NCI-H748 treated with DMSO at 0.1 percent for 48 hours (cell line): ENCODE data around the gene DLX3.

Source experiments
- DNase-seq: peaks from one replicate; lab custom pipeline; 2025; lab: John Stamatoyannopoulos, UW

Gene DLX3

DNA sequence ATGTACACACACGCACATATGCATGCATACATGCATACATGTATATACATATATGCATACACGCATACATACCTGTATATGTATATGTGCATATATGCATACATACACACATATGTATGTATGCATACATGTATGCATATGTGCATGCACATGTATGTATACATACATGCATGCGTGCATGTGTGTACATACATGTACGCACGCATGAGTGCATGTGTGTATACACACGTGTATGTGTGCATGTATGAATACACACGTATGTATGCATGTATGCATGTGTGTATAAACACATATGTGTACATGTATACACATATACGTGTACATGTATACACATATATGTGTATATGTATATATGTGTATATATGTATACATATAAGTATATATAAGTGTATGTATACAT is 28.5 kb upstream of the DLX3 start:
- DNase-seq, result no peak

DNA sequence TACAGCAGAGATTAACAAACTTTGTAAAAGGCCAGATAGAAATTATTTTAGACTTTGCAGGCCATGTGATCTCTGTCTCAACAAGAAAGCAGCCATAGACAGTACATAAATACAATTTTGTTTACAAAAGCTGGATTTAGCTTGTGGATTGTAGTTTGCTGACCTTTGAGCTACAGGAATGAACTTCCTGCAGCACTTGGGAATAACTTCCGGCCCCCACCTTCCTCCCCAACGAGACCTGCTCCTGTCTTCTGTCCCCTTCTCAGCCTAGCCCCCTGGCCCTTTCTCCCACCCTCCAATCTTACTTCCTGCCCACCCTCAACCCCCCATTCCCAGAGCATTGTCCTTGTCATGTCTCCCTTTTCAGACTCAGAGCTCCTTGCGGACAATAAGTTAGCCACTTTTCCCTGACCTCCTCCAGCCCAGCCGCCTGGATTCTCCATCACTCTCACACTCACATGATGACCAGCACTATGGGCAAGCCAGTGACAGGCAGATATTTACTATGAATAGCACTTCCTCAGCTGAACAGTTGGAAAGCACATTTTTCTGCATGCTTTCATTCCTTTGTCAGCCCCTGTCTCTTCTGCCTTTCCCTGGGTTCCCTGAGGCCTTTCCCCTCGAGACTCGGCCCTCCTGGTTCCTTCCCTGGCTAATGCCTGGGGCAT is 27.6 kb upstream of the DLX3 start:
- DNase-seq, result no peak

DNA sequence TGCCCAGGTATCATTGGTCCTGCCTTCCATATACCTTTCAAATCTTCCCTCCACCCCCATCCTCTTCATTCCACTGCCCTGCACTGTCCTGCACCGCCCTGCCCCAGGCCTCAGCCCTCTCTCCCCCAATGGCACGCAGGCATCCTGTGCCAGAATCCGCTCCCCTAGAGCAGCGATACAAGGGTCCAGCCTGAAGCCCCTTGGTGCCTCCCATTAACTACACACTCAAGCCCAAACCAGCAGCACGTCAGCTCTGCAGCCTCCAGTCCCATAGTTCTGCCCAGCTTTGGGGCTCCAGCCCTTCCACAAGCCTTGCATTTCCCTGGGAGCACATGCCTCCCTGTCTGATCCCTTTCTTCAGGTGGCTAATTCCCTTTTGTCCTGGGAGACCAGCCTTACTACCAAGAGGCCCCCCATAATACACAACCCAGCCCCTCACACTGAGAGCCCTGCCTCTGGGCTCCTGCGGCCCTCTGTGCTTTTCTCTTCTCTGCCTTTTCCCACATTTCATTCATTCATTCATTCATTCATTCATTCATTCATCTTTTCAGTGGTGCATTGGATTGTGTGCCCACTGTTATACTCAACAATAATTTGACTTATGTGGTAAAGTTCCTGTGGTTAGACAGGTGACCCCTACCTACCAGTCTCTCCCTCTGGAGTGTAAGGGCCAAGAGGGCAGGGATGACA is 26.8 kb upstream of the DLX3 start:
- no peak for DNase-seq

DNA sequence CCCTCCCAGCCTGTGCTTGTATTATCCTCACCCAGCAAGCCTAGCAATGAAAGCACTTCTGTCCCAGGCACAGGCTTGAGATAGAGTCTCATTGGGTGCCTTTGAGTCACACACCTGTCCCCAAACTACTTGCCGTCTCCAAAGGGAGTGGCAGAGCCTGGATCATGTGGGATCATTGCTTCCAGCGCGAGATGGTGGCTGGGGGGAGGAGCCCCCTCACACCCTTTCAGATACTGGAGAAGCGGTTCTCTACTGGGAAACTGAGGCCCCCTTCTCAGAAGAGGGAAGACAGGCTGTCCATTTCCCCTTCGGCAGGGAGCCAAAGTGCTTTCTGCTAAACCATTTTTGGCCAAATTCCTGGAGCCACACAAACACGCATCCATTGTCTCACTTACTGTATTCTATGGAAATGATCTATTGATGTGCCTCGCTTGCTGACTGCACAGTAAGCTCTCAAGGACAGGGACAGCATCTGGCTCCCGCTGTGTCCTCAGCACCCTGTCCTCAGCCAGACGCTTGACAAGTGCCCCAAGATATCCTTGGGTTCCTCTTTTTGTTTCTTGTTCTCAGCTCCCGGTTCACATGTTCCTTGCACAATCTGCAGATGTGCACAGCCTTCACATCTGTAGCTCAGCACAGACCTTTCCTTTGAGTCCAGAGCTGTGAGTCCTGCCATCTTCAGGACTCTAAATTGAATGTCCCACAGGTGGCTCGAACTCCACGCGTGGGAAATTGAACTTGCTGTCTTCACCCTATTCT is 26.0 kb upstream of the DLX3 start:
- DNase-seq, result no peak

DNA sequence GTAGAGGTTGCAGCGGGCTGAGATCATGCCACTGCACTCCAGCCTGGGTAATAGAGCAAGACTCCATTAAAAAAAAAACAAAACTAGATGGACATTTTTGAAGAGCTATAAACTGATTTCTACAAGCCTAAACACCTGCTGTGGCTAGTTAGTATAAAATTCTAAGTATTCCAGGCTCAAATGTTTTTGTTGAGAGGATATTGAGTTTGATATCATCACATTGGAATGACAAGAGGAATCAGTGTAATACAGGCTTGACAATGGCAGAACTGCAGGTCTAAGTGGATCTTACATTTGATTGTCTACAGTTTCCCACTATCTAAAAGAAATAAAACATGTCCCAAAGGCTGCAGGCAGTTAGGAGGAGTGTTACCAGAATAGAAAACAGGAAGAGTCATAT is 23.9 kb upstream of the DLX3 start:
- DNase-seq, result no peak

DNA sequence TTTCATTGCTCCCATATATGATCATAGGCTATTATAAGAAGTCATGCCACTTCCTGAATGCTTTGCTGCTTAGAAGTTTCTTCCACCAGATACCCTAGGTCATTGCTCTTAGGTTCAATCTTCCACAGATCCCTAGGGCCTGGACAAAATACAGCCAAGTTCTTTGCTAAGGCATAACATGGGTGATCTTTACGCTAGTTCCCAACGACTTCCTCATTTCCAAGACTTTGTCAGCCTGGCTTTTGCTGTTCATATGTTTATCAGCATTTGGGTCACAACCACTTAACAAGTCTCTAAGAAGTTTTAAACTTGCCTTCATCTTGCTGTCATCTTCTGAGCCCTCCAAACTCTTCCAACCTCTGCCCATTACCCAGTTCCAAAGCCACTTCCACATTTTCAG is 20.1 kb upstream of the DLX3 start:
- no peak for DNase-seq

DNA sequence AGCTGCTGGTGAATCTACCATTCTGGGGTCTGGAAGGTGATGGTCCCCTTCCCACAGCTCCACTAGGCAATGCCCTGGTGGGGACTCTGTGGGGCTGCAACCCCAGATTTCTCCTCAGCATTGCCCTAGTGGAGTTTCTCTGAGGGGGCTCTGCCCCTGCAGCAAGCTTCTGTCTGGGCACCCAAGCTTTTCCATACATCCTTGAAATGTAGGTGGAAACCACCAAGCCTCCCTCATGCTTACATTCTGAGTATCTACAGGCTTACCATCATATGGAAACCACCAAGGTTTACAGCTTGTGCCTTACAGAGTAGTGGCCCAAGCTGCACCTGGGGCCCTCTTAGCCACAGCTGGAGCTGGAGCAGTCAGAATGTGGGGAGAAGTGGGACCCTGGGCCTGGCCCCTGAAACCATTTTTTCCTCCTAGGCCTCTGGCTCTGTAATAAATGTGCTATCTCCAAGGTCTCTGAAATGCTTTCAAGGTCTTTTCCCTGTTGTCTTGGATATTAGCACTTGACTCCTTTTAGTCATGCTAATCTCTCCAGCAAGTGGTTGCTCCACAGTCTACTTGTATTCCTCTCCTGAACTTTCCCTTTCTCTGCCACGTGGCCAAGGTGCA is 19.6 kb upstream of the DLX3 start:
- DNase-seq, result no peak

DNA sequence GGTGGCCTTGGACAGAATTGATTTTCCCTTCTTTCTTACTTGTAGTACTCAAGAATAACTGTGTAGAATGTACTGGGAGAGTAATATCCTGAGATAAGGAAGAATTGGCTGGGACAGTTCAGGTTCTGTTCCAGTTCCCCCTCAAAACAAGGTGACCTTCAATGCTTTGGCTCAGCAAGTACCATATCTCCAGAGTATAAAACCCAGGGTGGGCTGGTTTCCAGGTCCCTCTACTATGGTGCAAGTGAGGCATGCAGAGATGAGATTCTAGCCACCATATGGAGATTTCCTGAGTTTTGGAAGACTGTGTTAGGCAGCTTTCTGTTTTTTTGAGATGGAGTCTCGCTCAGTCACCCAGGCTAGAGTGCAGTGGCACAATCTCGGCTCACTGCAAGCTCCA is 18.1 kb upstream of the DLX3 start:
- no peak for DNase-seq

DNA sequence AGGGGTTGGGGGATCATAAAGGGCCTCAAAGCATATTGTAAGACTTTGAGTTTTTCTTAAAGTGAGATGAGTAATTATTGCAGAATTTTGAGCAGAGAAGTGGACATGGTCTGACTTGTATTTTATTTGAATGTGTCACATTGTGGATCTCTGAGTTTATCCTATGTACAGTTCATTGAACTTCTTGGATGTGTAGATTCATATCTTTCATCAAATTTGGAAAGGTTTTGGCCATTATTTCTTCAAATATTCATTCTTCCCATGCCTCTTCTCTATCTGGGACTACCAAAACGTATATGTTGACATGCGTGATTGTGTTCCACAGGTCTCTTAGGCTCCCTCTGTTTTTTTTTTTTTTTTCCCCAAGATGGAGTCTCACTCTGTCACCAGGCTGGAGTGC is 14.3 kb upstream of the DLX3 start:
- DNase-seq, result no peak

DNA sequence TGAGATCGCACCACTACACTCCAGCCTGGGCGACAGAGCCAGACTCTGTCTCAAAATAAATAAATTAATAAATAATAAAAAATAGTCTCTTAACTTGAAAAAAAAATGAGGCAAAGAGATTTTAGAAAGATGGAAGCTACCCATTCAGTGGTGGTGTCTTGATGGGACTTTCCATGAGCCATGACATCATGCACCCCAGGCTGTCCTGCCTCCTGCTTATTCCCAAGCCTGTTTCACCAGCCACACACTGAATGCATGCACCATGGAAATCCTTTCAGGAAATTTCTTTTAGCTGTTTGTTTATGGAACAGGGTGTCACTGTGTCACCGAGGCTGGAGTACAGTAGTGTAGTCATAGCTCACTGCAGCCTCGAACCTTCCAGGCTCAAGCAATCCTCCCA is 8.9 kb upstream of the DLX3 start:
- DNase-seq, result no peak

DNA sequence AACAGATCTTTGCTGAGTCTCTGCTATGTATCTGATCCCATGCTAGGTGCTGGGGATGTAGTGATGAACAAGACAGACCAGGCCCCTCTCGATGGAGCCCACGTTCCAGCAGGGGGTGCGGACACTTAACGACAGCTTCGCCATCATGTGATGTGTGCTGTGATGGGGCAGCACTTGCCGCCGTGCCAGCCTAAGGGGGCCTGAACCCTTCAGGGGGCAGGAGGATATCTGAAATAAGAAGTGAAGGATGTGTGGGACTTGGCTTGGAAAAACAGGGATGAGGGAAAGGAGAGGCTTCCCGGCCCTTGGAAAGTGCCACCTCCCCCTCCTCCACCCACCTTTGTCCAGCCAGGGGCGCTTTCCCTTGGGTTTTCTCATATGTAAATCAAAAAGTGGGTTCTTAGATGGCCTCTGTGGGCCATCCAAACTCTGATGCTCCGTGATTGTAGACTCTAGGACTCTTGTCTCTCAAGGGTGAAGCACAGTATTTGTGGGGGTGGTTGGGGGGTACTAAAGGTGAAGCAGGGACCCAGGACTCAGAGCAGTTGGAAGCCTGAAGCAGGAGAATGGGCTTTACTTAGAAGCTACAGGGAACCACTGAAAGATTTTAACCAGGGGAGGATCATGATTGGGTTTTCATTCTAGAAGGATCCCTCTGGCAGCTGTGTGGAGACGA is 4.0 kb upstream of the DLX3 start:
- DNase-seq, result no peak

DNA sequence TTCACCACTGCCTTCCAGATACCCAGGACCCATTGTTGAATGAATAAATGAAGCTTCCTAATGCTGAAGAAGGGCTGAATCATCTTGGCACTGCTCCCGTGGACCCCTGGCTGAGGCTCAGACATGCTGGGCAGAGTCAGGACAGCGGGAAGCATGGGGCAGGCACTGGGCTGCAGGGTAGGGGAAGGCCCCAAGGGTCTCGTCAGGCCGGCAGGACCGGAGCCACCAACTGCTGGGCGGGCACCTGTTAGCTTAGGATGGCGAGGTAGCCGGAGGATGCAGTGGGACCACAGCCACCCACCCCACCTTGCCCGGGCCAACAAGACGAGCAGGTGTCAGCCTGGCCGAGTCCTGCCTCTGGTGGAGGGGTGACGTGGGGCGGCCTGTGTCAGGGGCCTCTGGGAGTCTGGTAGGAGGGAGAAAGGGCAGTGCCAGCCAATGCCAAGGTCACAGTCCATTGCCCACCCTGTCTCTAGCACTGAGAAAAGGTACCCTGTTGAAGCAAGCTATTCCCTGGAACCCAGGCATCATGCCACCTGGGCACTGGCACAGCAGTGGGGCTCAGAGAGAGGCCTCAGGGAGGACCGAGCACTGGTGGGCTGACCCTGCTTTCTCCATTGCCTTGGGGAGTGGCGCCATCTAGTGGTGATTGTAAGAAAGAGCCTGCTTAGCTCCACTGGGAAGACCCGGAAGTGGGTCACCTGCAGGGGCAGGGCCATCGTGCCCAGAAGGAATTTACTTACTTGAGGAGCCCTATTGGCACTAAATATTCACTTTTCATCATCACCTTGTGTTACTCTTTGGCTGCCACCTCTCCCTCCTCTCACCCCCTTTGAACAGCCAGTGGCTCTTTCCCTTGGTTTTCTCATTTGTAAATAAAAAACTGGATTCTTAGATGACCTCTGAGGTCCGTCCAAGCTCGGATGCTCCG is 3.0 kb upstream of the DLX3 start:
- peak; percentile 70 for DNase-seq

DNA sequence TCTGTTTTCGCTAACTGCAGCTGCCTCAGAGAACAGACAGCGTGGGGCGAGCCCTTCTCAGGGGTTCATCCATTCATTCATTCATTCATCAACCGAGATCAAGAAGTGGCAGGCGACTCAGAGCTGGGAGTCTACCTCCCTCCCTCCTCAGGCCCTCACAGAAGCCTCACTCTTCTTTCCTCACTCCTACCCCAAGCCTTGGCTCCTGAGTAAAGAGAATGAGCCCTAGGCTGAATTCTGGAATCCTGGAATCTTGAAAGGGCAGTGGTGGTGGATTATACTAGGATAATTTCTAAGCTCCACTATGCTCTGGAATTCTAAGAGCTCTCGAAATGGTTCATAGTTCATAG is 2.3 kb upstream of the DLX3 start:
- no peak for DNase-seq

DNA sequence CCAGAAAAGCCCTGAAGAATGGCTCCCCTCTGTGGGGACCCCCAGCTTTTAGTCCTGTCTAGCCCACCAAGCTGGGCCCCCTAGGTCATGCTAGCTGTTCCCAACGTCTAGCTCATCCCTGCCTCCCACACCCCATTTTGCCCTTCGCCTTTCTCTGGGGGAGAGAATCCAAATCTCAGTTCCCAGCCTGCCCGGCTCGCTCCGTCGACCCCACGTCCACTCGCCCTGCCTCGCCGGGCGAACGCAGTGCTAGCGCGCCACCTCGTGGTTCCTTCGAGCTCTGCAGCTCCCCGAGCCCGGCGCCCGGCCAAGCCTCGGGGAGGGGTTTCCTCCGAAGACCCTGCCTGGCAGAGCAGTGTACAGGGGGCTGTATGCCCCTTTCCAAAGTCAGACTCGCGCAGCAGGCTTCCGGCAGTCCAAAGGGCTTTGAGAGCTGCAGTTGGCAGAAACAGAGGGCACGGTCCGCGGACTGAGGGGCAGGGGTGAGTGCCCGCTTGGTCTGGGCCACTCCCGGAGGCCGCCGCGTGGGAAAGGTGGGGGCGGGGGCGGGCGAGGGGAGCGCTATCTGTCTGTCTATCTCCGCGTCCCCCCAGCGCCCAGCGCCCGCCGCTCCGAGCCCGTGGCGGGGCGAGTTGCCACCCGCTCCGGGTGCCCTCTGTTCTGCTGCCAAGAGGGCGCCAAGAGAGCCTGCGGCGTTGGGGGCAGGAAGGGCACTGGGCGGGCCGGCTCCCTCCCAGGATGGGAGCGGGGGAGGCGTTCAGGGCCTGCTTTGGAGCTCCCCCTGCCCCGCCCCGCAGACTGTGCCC is 1.7 kb upstream of the DLX3 start:
- peak; percentile 13 for DNase-seq

DNA sequence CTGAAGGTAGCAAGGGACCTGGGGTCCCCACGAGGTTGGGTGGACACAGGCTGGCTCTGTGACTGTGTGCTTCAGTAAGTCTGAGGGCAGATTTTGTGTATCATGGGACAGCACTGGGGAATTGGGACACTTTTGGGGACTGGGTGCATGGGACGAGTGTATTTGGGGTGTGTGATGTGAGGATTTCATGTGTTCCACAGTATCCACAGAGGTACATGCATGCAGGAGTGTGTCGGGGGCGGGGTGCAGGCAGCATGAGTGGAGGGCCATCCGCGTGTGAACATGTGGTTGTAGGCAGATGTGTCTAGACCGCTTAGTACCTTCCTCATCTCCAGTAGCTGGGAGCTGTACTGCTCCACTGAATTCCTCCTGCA is 1.1 kb upstream of the DLX3 start:
- no peak for DNase-seq

DNA sequence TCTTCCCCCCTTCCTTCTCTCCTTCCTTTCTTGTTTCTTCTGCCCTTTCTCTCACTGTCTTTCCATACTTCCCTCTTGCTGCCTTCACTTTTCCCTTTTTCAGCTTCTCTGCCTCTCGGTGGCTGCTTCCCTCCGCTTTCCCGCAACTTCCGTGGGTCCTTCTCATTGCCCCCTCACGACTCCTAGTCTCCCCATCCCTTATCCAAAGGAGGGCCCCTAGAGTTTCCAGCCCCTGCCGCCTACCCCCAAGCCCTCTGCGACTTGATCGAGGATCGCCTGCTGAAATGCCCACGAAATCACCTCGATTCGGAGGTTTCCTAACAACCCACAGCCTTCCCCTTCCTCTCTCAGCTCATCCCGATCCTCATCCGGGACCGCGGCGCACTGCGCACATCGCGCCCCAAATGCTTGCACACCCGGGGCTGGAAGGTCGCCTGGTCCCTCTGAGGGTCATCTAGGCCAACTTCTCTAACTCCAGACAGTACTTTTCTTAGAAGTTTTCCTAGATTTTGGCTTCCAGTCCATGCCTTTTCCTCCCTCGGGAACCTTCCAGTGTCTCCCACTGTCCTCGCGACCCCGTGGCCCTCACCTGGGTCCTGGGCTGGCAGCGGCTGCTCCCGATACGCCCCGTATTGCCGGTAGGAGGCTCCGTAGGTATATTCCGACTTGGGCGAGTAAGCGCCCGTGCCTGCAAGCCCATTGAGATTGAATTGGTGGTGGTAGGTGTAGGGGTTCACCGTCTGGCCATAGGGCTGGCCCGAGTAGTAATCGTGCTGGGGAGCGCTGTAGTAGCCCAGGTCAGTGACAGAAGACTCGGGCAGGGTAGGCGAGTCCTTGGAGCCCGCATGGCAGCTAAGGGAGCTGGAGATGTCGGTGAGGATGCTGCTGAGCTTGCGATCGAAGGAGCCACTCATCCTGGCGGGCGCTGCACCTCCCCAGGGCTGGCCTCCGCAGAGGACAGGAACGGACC is 654 bp downstream of the DLX3 start:
- peak; percentile 27 for DNase-seq

DNA sequence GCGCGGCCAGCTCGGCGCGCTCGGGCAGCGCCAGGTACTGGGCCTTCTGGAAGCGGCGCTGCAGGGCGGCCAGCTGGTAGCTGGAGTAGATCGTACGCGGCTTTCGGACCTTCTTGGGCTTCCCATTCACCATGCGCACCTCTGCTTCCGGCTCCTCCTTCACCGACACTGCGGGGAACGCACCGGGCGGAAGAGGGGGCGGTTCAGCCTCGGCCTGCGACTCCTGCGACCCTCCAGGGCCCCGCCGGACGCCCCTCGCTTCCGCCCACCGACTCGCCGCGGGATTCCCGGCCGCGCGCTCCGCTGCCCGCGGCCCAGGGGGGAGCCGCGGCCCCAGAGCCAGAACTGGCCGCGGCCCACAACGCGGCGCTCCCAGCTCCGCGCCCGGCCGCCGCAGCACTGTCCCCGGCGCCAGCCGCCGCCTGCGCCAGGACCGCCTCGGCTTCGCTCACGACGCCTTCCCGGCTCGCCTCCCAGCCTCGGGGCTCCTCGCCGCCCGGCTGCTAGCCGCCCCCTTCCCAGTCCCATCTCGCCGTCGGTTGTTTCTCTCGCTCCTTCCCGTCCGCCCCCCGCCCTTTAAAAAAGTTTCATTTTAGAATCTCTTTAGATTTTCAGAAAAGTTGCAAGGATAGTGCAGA is 1.5 kb downstream of the DLX3 start:
- DNase-seq, result peak; percentile 23

DNA sequence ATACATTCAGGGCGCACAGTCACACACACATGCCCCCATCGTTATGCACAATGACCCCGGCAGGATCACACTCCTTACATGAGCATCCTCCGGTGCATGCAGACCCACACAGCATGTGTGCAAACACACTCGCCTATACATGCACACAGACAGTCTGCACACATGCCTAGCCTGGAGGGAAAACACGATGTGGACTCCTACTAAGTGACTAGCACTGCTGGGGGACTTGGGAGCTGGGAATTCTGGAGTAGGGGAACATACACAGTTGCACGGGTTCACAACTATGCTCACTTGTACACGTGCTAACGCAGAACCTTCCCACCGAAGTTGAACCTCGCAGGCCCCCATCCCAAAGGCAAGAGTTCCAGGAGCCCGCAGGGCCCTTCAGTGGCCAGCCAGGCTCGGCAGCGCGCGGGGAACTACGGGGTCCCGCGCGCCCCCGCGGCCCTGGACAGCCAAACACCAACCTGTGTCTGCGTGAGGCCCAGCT is 2.0 kb downstream of the DLX3 start:
- DNase-seq, result no peak
